SK-N-SH (cell line): ENCODE data around the gene BOD1L2. TPM values are rescaled to one million over a fixed set of nuclear protein-coding genes. Genes with fewer than 3 reads are reported as not detected.

ENCODE experiments used
- CTCF ChIA-PET: fragments of 300-600, 350-600 bp; formaldehyde crosslinking; extraction: SDS; loops from one replicate; lab custom pipeline; 2021; lab: Yijun Ruan, JAX
- POLR2A ChIA-PET: fragments of 350-600 bp; sonication (Branson Sonifier 250); formaldehyde crosslinking; extraction: SDS; loops from one replicate; lab custom pipeline; 2020; ENCODE audit warnings: antibody characterized with exemption, inconsistent platforms; lab: Yijun Ruan, JAX
- DNase-seq: peaks from one replicate; pipeline ENCODE4 v3.0.0; 2012
- H2AFZ ChIP-seq: fragments of 200-600 bp; sonication (generic); 2 replicates; pipeline ENCODE4 v1.8.1; 2016; ENCODE audit warnings: antibody characterized with exemption, mild to moderate bottlenecking, low read depth
- H3F3A ChIP-seq: fragments of 200-600 bp; sonication (generic); replicated peaks from 2 replicates; pipeline ENCODE3; 2016; ENCODE audit warnings: antibody characterized with exemption, mild to moderate bottlenecking; ENCODE audit not compliant: insufficient read depth
- H3K27ac ChIP-seq, 2 experiments: fragments of 200-500 bp in 1 of 2; fragments of 200-600 bp in 1 of 2; sonication (Bioruptor generic) in 1 of 2; sonication (generic), shearing (Covaris generic) in 1 of 2; 2 replicates each; pipeline versions ENCODE4 v1.5.1 to v1.6.1; 2014 to 2016; ENCODE audit warnings: low read depth in 2 of 2, inconsistent platforms in 1 of 2, low read length in 1 of 2, mild to moderate bottlenecking in 1 of 2, mixed read lengths in 1 of 2
- H3K27me3 ChIP-seq: fragments of 200-600 bp; sonication (generic), shearing (Covaris generic); 2 replicates; pipeline ENCODE4 v1.6.1; 2016; ENCODE audit warnings: mixed run types; ENCODE audit not compliant: insufficient read depth
- H3K36me3 ChIP-seq, 2 experiments: fragments of 200-500 bp in 1 of 2; fragments of 200-600 bp in 1 of 2; sonication (Bioruptor generic) in 1 of 2; sonication (generic) in 1 of 2; replicated peaks in 1 of 2; 2 replicates each; pipeline versions ENCODE3 to v1.5.1; 2014 to 2016; ENCODE audit warnings: low read length in 1 of 2, mild to moderate bottlenecking in 1 of 2; ENCODE audit not compliant: insufficient read depth in 2 of 2, control insufficient read depth in 1 of 2
- H3K4me1 ChIP-seq, 2 experiments: fragments of 200-500 bp in 1 of 2; fragments of 200-600 bp in 1 of 2; sonication (Bioruptor generic) in 1 of 2; sonication (generic), shearing (Covaris generic) in 1 of 2; 2 replicates each; pipeline versions ENCODE4 v1.5.1 to v1.6.1; 2014 to 2016; ENCODE audit warnings: low read depth in 1 of 2, low read length in 1 of 2, mixed run types in 1 of 2; ENCODE audit not compliant: insufficient read depth in 2 of 2, control insufficient read depth in 1 of 2
- H3K4me2 ChIP-seq: fragments of 200-600 bp; sonication (generic), shearing (Covaris generic); 2 replicates; pipeline ENCODE4 v1.6.1; 2017; ENCODE audit warnings: mixed run types
- H3K4me3 ChIP-seq, 2 experiments: fragments of 200-500 bp in 1 of 2; fragments of 200-600 bp in 1 of 2; sonication (Bioruptor generic) in 1 of 2; sonication (generic), shearing (Covaris generic) in 1 of 2; 2 replicates each; pipeline versions ENCODE4 v1.5.1 to v1.8.1; 2014 to 2016; ENCODE audit warnings: low read depth in 2 of 2, inconsistent platforms in 1 of 2, low read length in 1 of 2, mild to moderate bottlenecking in 1 of 2, mixed read lengths in 1 of 2, moderate library complexity in 1 of 2
- H3K79me2 ChIP-seq: fragments of 200-600 bp; sonication (generic); 2 replicates; pipeline ENCODE4 v1.8.1; 2017; ENCODE audit warnings: mild to moderate bottlenecking; ENCODE audit not compliant: insufficient read depth
- H3K9ac ChIP-seq: fragments of 200-600 bp; sonication (generic); 2 replicates; pipeline ENCODE4 v1.6.1; 2017; ENCODE audit warnings: mixed run types
- H3K9me2 ChIP-seq: fragments of 200-600 bp; sonication (generic); 2 replicates; pipeline ENCODE4 v1.6.1; 2017; ENCODE audit warnings: mixed run types
- H3K9me3 ChIP-seq: fragments of 200-600 bp; sonication (generic); 2 replicates; pipeline ENCODE4 v1.6.1; 2017; ENCODE audit warnings: mixed run types, mild to moderate bottlenecking, moderate library complexity
- H4K20me1 ChIP-seq: fragments of 200-600 bp; sonication (generic); 2 replicates; pipeline ENCODE4 v1.6.1; 2017; ENCODE audit warnings: mild to moderate bottlenecking, mixed run types; ENCODE audit not compliant: insufficient read depth
- CTCF ChIP-seq: fragments of 200-600 bp; sonication (generic); IDR thresholded peaks from 2 replicates; pipeline ENCODE4 v1.6.1; 2017; ENCODE audit warnings: antibody characterized with exemption, mild to moderate bottlenecking, moderate library complexity
- EP300 ChIP-seq, 2 experiments: IDR thresholded peaks; 2 replicates each; pipeline versions ENCODE4 v1.4.0 to v1.6.1; 2012; ENCODE audit warnings: borderline replicate concordance in 1 of 2, low read depth in 1 of 2, low read length in 1 of 2
- FOSL2 ChIP-seq: IDR thresholded peaks from 2 replicates; pipeline ENCODE4 v1.4.0; 2012; ENCODE audit warnings: low read depth, mild to moderate bottlenecking, moderate library complexity, borderline replicate concordance
- FOXM1 ChIP-seq: IDR thresholded peaks from 2 replicates; pipeline ENCODE4 v1.4.0; 2012; ENCODE audit warnings: low read depth, mild to moderate bottlenecking
- MEF2A ChIP-seq: IDR thresholded peaks from 2 replicates; pipeline ENCODE4 v1.4.0; 2012; ENCODE audit warnings: low read depth, borderline replicate concordance
- NFIC ChIP-seq: IDR thresholded peaks from 2 replicates; pipeline ENCODE4 v1.4.0; 2012; ENCODE audit warnings: borderline replicate concordance
- NRF1 ChIP-seq: IDR thresholded peaks from 2 replicates; pipeline ENCODE4 v1.6.1; 2012; ENCODE audit warnings: low read depth, mild to moderate bottlenecking, low read length
- POLR2AphosphoS5 ChIP-seq: IDR thresholded peaks from 2 replicates; pipeline ENCODE4 v1.6.1; 2012; ENCODE audit warnings: low read depth, low read length
- RCOR1 ChIP-seq: fragments of 150-350 bp; IDR thresholded peaks from 2 replicates; pipeline ENCODE4 v1.6.1; 2017; ENCODE audit warnings: antibody characterized with exemption, low read length
- REST ChIP-seq: IDR thresholded peaks from 2 replicates; pipeline ENCODE4 v1.6.1; 2012; ENCODE audit warnings: mild to moderate bottlenecking, low read depth, low read length, moderate library complexity
- ZBTB33 ChIP-seq: IDR thresholded peaks from 2 replicates; pipeline ENCODE4 v1.4.0; 2012; ENCODE audit warnings: low read depth, borderline replicate concordance
- WGBS: methylation state at CpG from one replicate; pipeline ENCODE4 v1.1.6; 2017; ENCODE audit warnings: low lambda C conversion rate; 5-methylcytosine and 5-hydroxymethylcytosine counted together
- polyA plus RNA-seq, 3 experiments: library from polyadenylated mRNA; depleted of rRNA; stranded (reverse); fragments of >200 nt; gene quantifications; 2 replicates each; pipeline ENCODE4 v1.2.3, GENCODE V29; 2012

BOD1L2 gene
- polyA plus RNA-seq, 1 of the 3 experiments (the other 2 are of a cell fraction) = not detected

- Histone ChIP-seq H3K4me2 (no peak overlapping the region), H3K27ac (no peak overlapping the region), H3K9me3 (no peaks in the 10 kb centered on the region), H3K9ac (no peak overlapping the region), H3K36me3 (no peaks in the 10 kb centered on the region), H3F3A (no peaks in the 10 kb centered on the region), H3K79me2 (no peaks in the 10 kb centered on the region), H2AFZ (no peak overlapping the region), H3K4me1 (peaks cover 0 to 2% of the 10 kb centered on the region in 2 experiments; a peak in 1 of 4 replicates), H3K9me2 (no peaks in the 10 kb centered on the region), H3K27me3 (no peaks in the 10 kb centered on the region), H4K20me1 (no peaks in the 10 kb centered on the region), H3K4me3 (no peak overlapping the region)
- WGBS = 32% methylated on average over 4 of the region's 4 CpGs
- ChIA-PET POLR2A (no interaction called here), CTCF (no interaction called here)
- TF ChIP-seq MEF2A = no peak
- no peak for TF ChIP-seq FOSL2
- TF ChIP-seq POLR2AphosphoS5 = no peak
- no peak for TF ChIP-seq EP300 (IDR thresholded peaks at IDR 0.05; ENCODE audit: borderline replicate concordance in 1 of 2, low read depth in 1 of 2, low read length in 1 of 2)
- TF ChIP-seq RCOR1 = no peak
- no peak for TF ChIP-seq NRF1
- TF ChIP-seq FOXM1 = no peak
- no peak for TF ChIP-seq NFIC
- TF ChIP-seq CTCF = no peak
- TF ChIP-seq ZBTB33 = no peak
- TF ChIP-seq REST = no peak
- DNase-seq = no peak
These were observed 36.6 kb upstream of the BOD1L2 start for GRCh38 chr18:57110290-57110689.
